Activated T-cell treated with anti-CD3 and anti-CD28 coated beads, Interleukin-2, amount 50 U/mL, for 72 hours (primary cell): ENCODE measurements around the gene GCK. TPM values are rescaled to one million over a fixed set of nuclear protein-coding genes. Genes with fewer than 3 reads are reported as not detected.

Experiments
- ATAC-seq, 2 donors: fragments of 150-1000 bp; cut with Tn5 transposase; replicated peaks in 1 of 2; 2 replicates each; pipeline ENCODE4 v1.10.0; 2021; ENCODE audit warnings: moderate library complexity in 2 of 2, mild to moderate bottlenecking in 1 of 2
- DNase-seq, 2 donors: peaks; one replicate each; pipeline ENCODE4 v3.0.0; 2021 to 2022; ENCODE audit warnings: mixed read lengths in 1 of 2
- H3K27ac Mint-ChIP-seq: one replicate; pipeline ENCODE4 v1.8.0; 2022; ENCODE audit warnings: mild to moderate bottlenecking, moderate library complexity, mixed read lengths
- H3K27me3 Mint-ChIP-seq: one replicate; pipeline ENCODE4 v1.8.0; 2022; ENCODE audit warnings: low read depth, mixed read lengths
- H3K36me3 Mint-ChIP-seq, 2 donors: one replicate each; pipeline ENCODE4 v1.8.0; 2022; ENCODE audit warnings: mixed read lengths in 2 of 2, mild to moderate bottlenecking in 1 of 2; ENCODE audit not compliant: insufficient read depth in 2 of 2
- H3K4me1 Mint-ChIP-seq: one replicate; pipeline ENCODE4 v1.8.0; 2022; ENCODE audit warnings: low read depth, mixed read lengths
- H3K4me3 Mint-ChIP-seq, 2 donors: one replicate each; pipeline ENCODE4 v1.8.0; 2022; ENCODE audit warnings: mild to moderate bottlenecking in 2 of 2, mixed read lengths in 2 of 2, moderate library complexity in 2 of 2
- H3K9me3 Mint-ChIP-seq, 2 donors: one replicate each; pipeline ENCODE4 v1.8.0; 2022; ENCODE audit warnings: mixed read lengths in 2 of 2
- total RNA-seq, 2 donors: library from RNA; stranded (reverse); gene quantifications; one replicate each; pipeline ENCODE4 v1.2.3, GENCODE V29; 2022

Gene GCK
- total RNA-seq, 2 donors from 2014 or later, result 0.67 to 1.3 TPM

- H3K9me3 Mint-ChIP-seq, result no peaks in the 10 kb centered on the region
- peak within 1 kb of the TSS; percentile 66 for H3K27ac Mint-ChIP-seq
- H3K36me3 Mint-ChIP-seq, result peaks cover 2 to 18% of the 10 kb centered on the region in 2 donors
- peak; percentile 99 for ATAC-seq
- no peaks in the 10 kb centered on the region for H3K27me3 Mint-ChIP-seq
- H3K4me1 Mint-ChIP-seq, result peaks cover 42% of the 10 kb centered on the region
- DNase-seq, result peak; percentile 98 to 100
- peak within 1 kb of the TSS; percentile 87 to 92 for H3K4me3 Mint-ChIP-seq
Observed at GRCh38 chr7:44123190-44124003, 65.8 kb downstream of the GCK start, which contains the start of gene POLD2. TSS of gene POLD2 (minus strand) at chr7:44123548. CDS start at chr7:44122053, 1,495 bp downstream.

GRCh38 chr7:44122529-44122928, 66.7 kb downstream of the GCK start:
- peak overlapping the region; percentile 87 to 92 for H3K4me3 Mint-ChIP-seq
- peak overlapping the region; percentile 64 for H3K27ac Mint-ChIP-seq
- H3K4me1 Mint-ChIP-seq, result peaks cover 42% of the 10 kb centered on the region
- no peak for DNase-seq
- no peaks in the 10 kb centered on the region for H3K27me3 Mint-ChIP-seq
- peaks cover 2 to 20% of the 10 kb centered on the region in 2 donors for H3K36me3 Mint-ChIP-seq
- ATAC-seq, result no peak
- no peaks in the 10 kb centered on the region for H3K9me3 Mint-ChIP-seq

GRCh38 chr7:44121761-44122420, 67.3 kb downstream of the GCK start:
- ATAC-seq (no peak), DNase-seq (no peak)
- no peaks in the 10 kb centered on the region for H3K27me3 Mint-ChIP-seq
- peak overlapping the region; percentile 64 for H3K27ac Mint-ChIP-seq
- H3K36me3 Mint-ChIP-seq, result peaks cover 2 to 20% of the 10 kb centered on the region in 2 donors
- H3K9me3 Mint-ChIP-seq, result no peaks in the 10 kb centered on the region
- H3K4me1 Mint-ChIP-seq, result peaks cover 42% of the 10 kb centered on the region
- H3K4me3 Mint-ChIP-seq, result peak overlapping the region; percentile 87 to 92

DNA sequence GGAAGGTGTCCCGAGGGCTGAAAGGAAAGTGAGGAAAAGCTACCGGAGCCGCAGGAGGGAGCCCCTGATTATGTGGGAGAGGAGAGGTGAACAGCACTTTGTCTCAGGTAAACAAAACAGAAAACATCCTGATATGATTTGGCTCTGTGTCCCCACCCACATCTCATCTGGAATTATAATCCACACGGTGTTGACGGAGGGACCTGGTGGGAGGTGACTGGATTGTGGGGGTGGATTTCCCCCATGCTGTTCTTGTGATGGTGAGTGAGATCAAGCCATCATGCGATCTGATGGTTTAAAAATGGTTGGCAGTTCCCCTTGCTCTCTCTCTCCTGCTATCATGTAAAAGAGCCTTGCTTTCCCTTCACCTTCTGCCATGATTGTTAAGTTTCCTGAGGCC, 68.8 kb downstream of the GCK start:
- H3K4me1 Mint-ChIP-seq, result peaks cover 42% of the 10 kb centered on the region
- H3K27me3 Mint-ChIP-seq, result no peaks in the 10 kb centered on the region
- no peak for DNase-seq
- H3K4me3 Mint-ChIP-seq, result no peak overlapping the region
- no peak for ATAC-seq
- H3K9me3 Mint-ChIP-seq, result no peaks in the 10 kb centered on the region
- H3K27ac Mint-ChIP-seq, result peak overlapping the region; percentile 48
- peaks cover 2 to 20% of the 10 kb centered on the region in 2 donors for H3K36me3 Mint-ChIP-seq

- Mint-ChIP-seq H3K4me3 (peak overlapping the region in 1 of 2 donors; percentile 36), H3K9me3 (no peaks in the 10 kb centered on the region), H3K27me3 (no peaks in the 10 kb centered on the region), H3K4me1 (peaks cover 42% of the 10 kb centered on the region), H3K36me3 (peaks cover 2 to 20% of the 10 kb centered on the region in 2 donors), H3K27ac (peak overlapping the region; percentile 48)
- DNase-seq, result no peak
- no peak for ATAC-seq
Observed at GRCh38 chr7:44119829-44120380, 69.3 kb downstream of the GCK start.

DNA sequence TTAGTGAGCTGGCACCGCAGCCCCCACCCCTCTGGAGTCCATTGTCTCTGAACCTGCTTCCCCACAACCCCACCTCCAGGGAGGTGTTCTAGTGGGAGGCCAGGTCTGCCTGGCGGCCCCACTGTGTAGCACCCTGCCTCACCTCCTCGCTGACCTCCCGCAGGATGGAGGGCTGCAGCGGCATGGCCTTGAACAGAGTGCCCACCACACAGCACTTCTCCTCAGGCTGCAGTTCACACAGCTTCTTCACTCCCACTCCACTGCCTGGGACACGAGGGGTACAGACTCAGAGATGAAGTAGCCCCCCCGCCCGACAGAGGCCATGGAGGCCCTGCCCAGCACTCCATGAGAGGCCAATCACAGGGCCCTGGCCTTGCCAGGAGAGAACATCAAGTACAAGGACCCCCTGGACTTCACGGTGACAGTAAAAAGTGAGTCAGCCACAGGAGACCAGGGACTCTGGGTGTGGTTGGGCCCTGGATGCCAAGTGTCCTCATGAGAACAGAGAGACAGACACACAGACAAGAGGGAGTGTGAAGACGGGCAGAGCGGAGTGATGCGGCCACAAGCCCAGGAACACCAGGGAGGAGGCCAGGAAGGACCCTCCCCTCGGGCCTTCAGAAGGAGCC, 71.3 kb downstream of the GCK start:
- Mint-ChIP-seq H3K4me1 (peaks cover 34% of the 10 kb centered on the region), H3K27ac (no peak overlapping the region), H3K9me3 (no peaks in the 10 kb centered on the region), H3K36me3 (peaks cover 2 to 20% of the 10 kb centered on the region in 2 donors), H3K27me3 (no peaks in the 10 kb centered on the region), H3K4me3 (no peak overlapping the region)
- DNase-seq, result no peak
- no peak for ATAC-seq

GRCh38 chr7:44116789-44117666, 72.2 kb downstream of the GCK start:
- H3K27me3 Mint-ChIP-seq, result no peaks in the 10 kb centered on the region
- H3K36me3 Mint-ChIP-seq, result peaks cover 2 to 14% of the 10 kb centered on the region in 2 donors
- no peaks in the 10 kb centered on the region for H3K9me3 Mint-ChIP-seq
- ATAC-seq, result no peak
- DNase-seq, result no peak
- peaks cover 25% of the 10 kb centered on the region for H3K4me1 Mint-ChIP-seq
- no peak overlapping the region for H3K4me3 Mint-ChIP-seq
- no peak overlapping the region for H3K27ac Mint-ChIP-seq

DNA sequence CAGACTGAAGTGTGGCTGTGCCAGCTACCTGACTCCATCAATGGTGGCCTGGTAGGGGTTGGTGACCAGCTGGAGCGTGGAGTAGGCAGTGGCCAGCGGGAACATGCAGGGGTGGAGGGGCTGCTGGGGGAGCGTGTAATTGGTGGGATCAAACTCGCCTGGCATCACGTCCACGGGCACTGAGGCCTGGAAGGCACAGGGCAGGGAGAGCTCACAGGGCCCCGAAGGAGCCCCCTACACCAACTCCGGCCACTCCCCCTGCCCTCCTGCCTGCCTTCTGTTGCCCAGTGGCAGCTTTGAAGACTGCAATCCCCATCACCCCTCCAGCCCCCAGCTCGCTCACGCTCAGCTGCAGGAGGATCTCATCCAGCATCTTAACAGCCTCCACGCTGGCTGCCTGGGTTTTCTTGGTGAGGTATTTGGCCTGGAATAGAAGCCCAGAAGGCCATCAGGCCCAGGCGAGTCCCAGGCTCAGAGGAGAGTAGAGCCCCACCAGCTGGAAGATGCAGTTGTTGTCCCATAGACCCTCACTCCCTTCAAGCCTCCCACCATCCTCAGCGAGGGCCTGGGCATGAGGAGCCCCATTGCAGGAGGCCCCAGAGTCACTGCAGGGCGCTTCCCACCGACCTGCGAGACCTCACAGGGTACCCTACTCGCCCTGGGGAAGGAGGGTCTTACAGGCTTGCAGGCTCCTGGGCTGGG, 73.0 kb downstream of the GCK start:
- Mint-ChIP-seq H3K27ac (no peak overlapping the region), H3K36me3 (peaks cover 2 to 14% of the 10 kb centered on the region in 2 donors), H3K27me3 (no peaks in the 10 kb centered on the region), H3K9me3 (no peaks in the 10 kb centered on the region), H3K4me3 (no peak overlapping the region), H3K4me1 (peaks cover 17% of the 10 kb centered on the region)
- DNase-seq, result no peak
- ATAC-seq, result no peak

GRCh38 chr7:44114586-44115310, 74.5 kb downstream of the GCK start:
- Mint-ChIP-seq H3K27me3 (no peaks in the 10 kb centered on the region), H3K27ac (no peak overlapping the region), H3K4me3 (no peak overlapping the region), H3K9me3 (no peaks in the 10 kb centered on the region), H3K36me3 (peaks cover under 1 to 7% of the 10 kb centered on the region in 2 donors), H3K4me1 (peaks cover 2% of the 10 kb centered on the region)
- no peak for DNase-seq
- no peak for ATAC-seq

DNA sequence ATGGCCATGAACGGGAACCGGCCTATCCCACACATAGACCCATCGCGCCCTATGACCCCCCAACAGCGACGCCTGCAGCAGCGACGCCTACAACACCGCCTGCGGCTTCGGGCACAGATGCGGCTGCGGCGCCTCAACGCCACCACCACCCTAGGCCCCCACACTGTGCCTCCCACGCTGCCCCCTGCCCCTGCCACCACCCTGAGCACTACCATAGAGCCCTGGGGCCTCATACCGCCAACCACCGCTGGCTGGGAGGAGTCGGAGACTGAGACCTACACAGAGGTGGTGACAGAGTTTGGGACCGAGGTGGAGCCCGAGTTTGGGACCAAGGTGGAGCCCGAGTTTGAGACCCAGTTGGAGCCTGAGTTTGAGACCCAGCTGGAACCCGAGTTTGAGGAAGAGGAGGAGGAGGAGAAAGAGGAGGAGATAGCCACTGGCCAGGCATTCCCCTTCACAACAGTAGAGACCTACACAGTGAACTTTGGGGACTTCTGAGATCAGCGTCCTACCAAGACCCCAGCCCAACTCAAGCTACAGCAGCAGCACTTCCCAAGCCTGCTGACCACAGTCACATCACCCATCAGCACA, 75.4 kb downstream of the GCK start:
- no peak for ATAC-seq
- H3K36me3 Mint-ChIP-seq, result peaks cover 0 to 5% of the 10 kb centered on the region in 2 donors
- H3K27me3 Mint-ChIP-seq, result no peaks in the 10 kb centered on the region

More for the DNA sequence above, 75.4 kb downstream of the GCK start:
- H3K4me1 Mint-ChIP-seq, result no peaks in the 10 kb centered on the region
- no peak for DNase-seq
- no peaks in the 10 kb centered on the region for H3K9me3 Mint-ChIP-seq
- no peak overlapping the region for H3K27ac Mint-ChIP-seq
- H3K4me3 Mint-ChIP-seq, result no peak overlapping the region
